Loucy (cell line): Measurements from ENCODE around the gene ATP1A1.

Experiments used
- H2AFZ ChIP-seq: fragments of 200-600 bp; sonication (generic); 2 replicates; pipeline ENCODE4 v1.6.0; 2016; ENCODE audit warnings: antibody characterized with exemption, mild to moderate bottlenecking, low read length, moderate library complexity
- H3F3A ChIP-seq: fragments of 200-600 bp; 2 replicates; pipeline ENCODE4 v1.6.0; 2016; ENCODE audit warnings: antibody characterized with exemption, low read depth, mild to moderate bottlenecking
- H3K27me3 ChIP-seq: fragments of 200-600 bp; sonication (generic); 2 replicates; pipeline ENCODE4 v1.6.1; 2014; ENCODE audit warnings: low read length, mild to moderate bottlenecking; ENCODE audit not compliant: insufficient read depth, poor library complexity, severe bottlenecking
- H3K36me3 ChIP-seq: fragments of 200-600 bp; sonication (generic); 2 replicates; pipeline ENCODE4 v1.6.1; 2016; ENCODE audit warnings: low read length; ENCODE audit not compliant: insufficient read depth
- H3K4me1 ChIP-seq: fragments of 200-600 bp; sonication (generic); 2 replicates; pipeline ENCODE4 v1.5.1; 2014; ENCODE audit warnings: low read length, mild to moderate bottlenecking; ENCODE audit not compliant: insufficient read depth, poor library complexity, severe bottlenecking
- H3K4me2 ChIP-seq: fragments of 200-600 bp; sonication (generic); 2 replicates; pipeline ENCODE4 v1.6.0; 2014; ENCODE audit warnings: antibody characterized with exemption, low read length, low read depth, mild to moderate bottlenecking; ENCODE audit not compliant: poor library complexity, severe bottlenecking
- H3K4me3 ChIP-seq: fragments of 200-600 bp; sonication (generic); 2 replicates; pipeline ENCODE4 v1.5.1; 2014; ENCODE audit warnings: low read length, mild to moderate bottlenecking, mixed read lengths; ENCODE audit not compliant: poor library complexity, severe bottlenecking
- H3K79me2 ChIP-seq: fragments of 200-600 bp; sonication (generic); 2 replicates; pipeline ENCODE4 v1.6.1; 2014; ENCODE audit warnings: low read length; ENCODE audit not compliant: insufficient read depth
- H3K9ac ChIP-seq: fragments of 200-600 bp; sonication (generic); 2 replicates; pipeline ENCODE4 v1.6.0; 2014; ENCODE audit warnings: mild to moderate bottlenecking, low read depth, low read length, moderate library complexity; ENCODE audit not compliant: poor library complexity, severe bottlenecking
- H3K9me2 ChIP-seq: fragments of 200-600 bp; sonication (generic); replicated peaks from 2 replicates; pipeline ENCODE4 v1.6.1; 2016; ENCODE audit warnings: low read depth, low read length, mixed read lengths
- H3K9me3 ChIP-seq: fragments of 200-600 bp; sonication (generic); 2 replicates; pipeline ENCODE4 v1.6.1; 2014; ENCODE audit warnings: mild to moderate bottlenecking, antibody characterized with exemption, low read length, low read depth; ENCODE audit not compliant: insufficient read depth
- H4K20me1 ChIP-seq: fragments of 200-600 bp; sonication (generic); 2 replicates; pipeline ENCODE4 v1.6.0; 2014; ENCODE audit warnings: antibody characterized with exemption, low read length, mild to moderate bottlenecking; ENCODE audit not compliant: insufficient read depth, poor library complexity, severe bottlenecking
- CTCF ChIP-seq: fragments of 200-600 bp; sonication (generic); conservative IDR thresholded peaks from 2 replicates; pipeline ENCODE4 v1.5.1; 2014; ENCODE audit warnings: mild to moderate bottlenecking, antibody characterized with exemption, low read length
- EZH2phosphoT487 ChIP-seq: fragments of 200-600 bp; IDR thresholded peaks from 2 replicates; pipeline ENCODE4 v1.6.1; 2018; ENCODE audit warnings: antibody characterized with exemption, mild to moderate bottlenecking, moderate library complexity, borderline replicate concordance

ATP1A1 gene

GRCh38 chr1:116391185-116391584 is 18.1 kb downstream of the ATP1A1 start:
- Histone ChIP-seq H3K36me3 (peaks cover 100% of the 10 kb centered on the region), H3K79me2 (no peaks in the 10 kb centered on the region), H3K27me3 (no peaks in the 10 kb centered on the region), H3K9me2 (no peaks in the 10 kb centered on the region), H3F3A (no peaks in the 10 kb centered on the region; the same call in 1 of the 2 replicates), H2AFZ (no peak overlapping the region), H3K9me3 (no peaks in the 10 kb centered on the region), H3K4me3 (no peak overlapping the region), H3K9ac (no peak overlapping the region), H3K4me2 (no peak overlapping the region), H4K20me1 (no peaks in the 10 kb centered on the region), H3K4me1 (no peaks in the 10 kb centered on the region)
- no peak for TF ChIP-seq CTCF
- no peak for TF ChIP-seq EZH2phosphoT487

GRCh38 chr1:116392717-116393404 is 19.8 kb downstream of the ATP1A1 start:
- Histone ChIP-seq H3K79me2 (no peaks in the 10 kb centered on the region), H3F3A (no peaks in the 10 kb centered on the region; the same call in 1 of the 2 replicates), H4K20me1 (no peaks in the 10 kb centered on the region), H3K4me2 (no peak overlapping the region), H2AFZ (no peak overlapping the region), H3K4me3 (no peak overlapping the region), H3K9me2 (no peaks in the 10 kb centered on the region), H3K27me3 (no peaks in the 10 kb centered on the region), H3K9ac (no peak overlapping the region), H3K9me3 (no peaks in the 10 kb centered on the region), H3K36me3 (peaks cover 100% of the 10 kb centered on the region), H3K4me1 (no peaks in the 10 kb centered on the region)
- TF ChIP-seq EZH2phosphoT487 = no peak
- no peak for TF ChIP-seq CTCF

- H3K27me3 ChIP-seq = no peaks in the 10 kb centered on the region
- H3K9ac ChIP-seq = no peak overlapping the region
- H3K4me2 ChIP-seq = no peak overlapping the region
- H3F3A ChIP-seq = no peaks in the 10 kb centered on the region
- TF ChIP-seq CTCF = no peak
- TF ChIP-seq EZH2phosphoT487 = no peak
- peaks cover 100% of the 10 kb centered on the region for H3K36me3 ChIP-seq
- H3K4me3 ChIP-seq = no peak overlapping the region
- H3K9me3 ChIP-seq = no peaks in the 10 kb centered on the region
- H3K79me2 ChIP-seq = no peaks in the 10 kb centered on the region
- no peaks in the 10 kb centered on the region for H3K4me1 ChIP-seq
- H4K20me1 ChIP-seq = no peaks in the 10 kb centered on the region
- H3K9me2 ChIP-seq = no peaks in the 10 kb centered on the region
- no peak overlapping the region for H2AFZ ChIP-seq
Observed at GRCh38 chr1:116393792-116394191, 20.7 kb downstream of the ATP1A1 start.
